Measurements from ENCODE around the gene TMEM18.
"Not testable (repeated sequence)": the region's sequence is repeated elsewhere in the genome, so short reads cannot be mapped to it uniquely, and the experiment has no call there.

Gene TMEM18

GRCh38 chr2:677056-677958, at the start of gene TMEM18:
Gene TMEM18, minus strand, starts transcription at chr2:677406. Its CDS starts 61 bp downstream, at chr2:677345.
- peak; percentile 99 for DNase-seq

GRCh38 chr2:726169-726568, 49.0 kb upstream of the TMEM18 start:
- no peak for DNase-seq

GRCh38 chr2:725468-725867, 48.3 kb upstream of the TMEM18 start:
- DNase-seq: no peak

- DNase-seq: no peak
These were observed 46.6 kb upstream of the TMEM18 start for GRCh38 chr2:723761-724160.

GRCh38 chr2:720842-721241, 43.6 kb upstream of the TMEM18 start:
- no peak for DNase-seq

GRCh38 chr2:719734-720133, 42.5 kb upstream of the TMEM18 start:
- no peak for DNase-seq

- no peak for DNase-seq
These were observed 42.0 kb upstream of the TMEM18 start for GRCh38 chr2:719191-719590.

- no peak for DNase-seq
These were observed 40.5 kb upstream of the TMEM18 start for GRCh38 chr2:717661-718060.

- DNase-seq: no peak
These were observed 38.8 kb upstream of the TMEM18 start for GRCh38 chr2:715854-716560.

- DNase-seq: no peak
These were observed 37.8 kb upstream of the TMEM18 start for GRCh38 chr2:715038-715437.

GRCh38 chr2:714005-714741, 37.0 kb upstream of the TMEM18 start:
- no peak for DNase-seq

- DNase-seq: no peak
These were observed 33.9 kb upstream of the TMEM18 start for GRCh38 chr2:710867-711665.

- peak; percentile 54 for DNase-seq
These were observed 32.0 kb upstream of the TMEM18 start for GRCh38 chr2:709138-709765.

GRCh38 chr2:708667-709066, 31.5 kb upstream of the TMEM18 start:
- no peak for DNase-seq

GRCh38 chr2:705971-706511, 28.8 kb upstream of the TMEM18 start:
- DNase-seq: no peak

GRCh38 chr2:702765-703164, 25.6 kb upstream of the TMEM18 start:
- DNase-seq: not testable (repeated sequence)

GRCh38 chr2:696999-697627, 19.9 kb upstream of the TMEM18 start:
- DNase-seq: no peak

GRCh38 chr2:696463-696862, 19.3 kb upstream of the TMEM18 start:
- DNase-seq: no peak

GRCh38 chr2:694906-695510, 17.8 kb upstream of the TMEM18 start:
- no peak for DNase-seq

- no peak for DNase-seq
These were observed 17.0 kb upstream of the TMEM18 start for GRCh38 chr2:694174-694573.

- DNase-seq: no peak
These were observed 16.4 kb upstream of the TMEM18 start for GRCh38 chr2:693606-694005.

Data from NCI-H2171 (cell line).